ENCODE measurements around the gene CST11.

CST11 gene

GRCh38 chr20:23488996-23489395 is 36.3 kb upstream of the CST11 start:
- no peaks in the 10 kb centered on the region for H3K79me2 ChIP-seq (ENCODE audit: control insufficient read depth, low read length)
- TF ChIP-seq EZH2phosphoT487 (IDR thresholded peaks at IDR 0.05; ENCODE audit: borderline replicate concordance, low read length): no peak
- TF ChIP-seq CTCF (IDR thresholded peaks at IDR 0.05; ENCODE audit: low read depth, low read length, poor library complexity, severe bottlenecking): no peak
- H3K9me2 ChIP-seq (replicated peaks; ENCODE audit: control insufficient read depth, low read length): no peaks in the 10 kb centered on the region
- H3K4me3 ChIP-seq (ENCODE audit: low read length): no peak overlapping the region
- no peak overlapping the region for H3K4me2 ChIP-seq (ENCODE audit: low read length)
- no peaks in the 10 kb centered on the region for H4K20me1 ChIP-seq (ENCODE audit: control insufficient read depth, insufficient read depth, low read depth, low read length)
- H3K36me3 ChIP-seq (ENCODE audit: control insufficient read depth, low read length): no peaks in the 10 kb centered on the region
- H3F3A ChIP-seq (ENCODE audit: control insufficient read depth, insufficient read depth): no peaks in the 10 kb centered on the region
- no peaks in the 10 kb centered on the region; the same call in 1 of the 2 replicates for H3K27me3 ChIP-seq (ENCODE audit: control insufficient read depth, low read length)
- H3K4me1 ChIP-seq (ENCODE audit: control insufficient read depth, low read length): no peaks in the 10 kb centered on the region
- H3K27ac ChIP-seq (ENCODE audit: low read depth, low read length): no peak overlapping the region
- H3K9me3 ChIP-seq (ENCODE audit: control insufficient read depth, insufficient read depth, low read length): no peaks in the 10 kb centered on the region

GRCh38 chr20:23488470-23488869 is 35.8 kb upstream of the CST11 start:
- no peaks in the 10 kb centered on the region for H3K79me2 ChIP-seq (ENCODE audit: control insufficient read depth, low read length)
- H3K4me3 ChIP-seq (ENCODE audit: low read length): no peak overlapping the region
- no peaks in the 10 kb centered on the region for H4K20me1 ChIP-seq (ENCODE audit: control insufficient read depth, insufficient read depth, low read depth, low read length)
- TF ChIP-seq CTCF (IDR thresholded peaks at IDR 0.05; ENCODE audit: low read depth, low read length, poor library complexity, severe bottlenecking) (no peak), EZH2phosphoT487 (IDR thresholded peaks at IDR 0.05; ENCODE audit: borderline replicate concordance, low read length) (no peak)
- H3K36me3 ChIP-seq (ENCODE audit: control insufficient read depth, low read length): no peaks in the 10 kb centered on the region
- no peaks in the 10 kb centered on the region for H3K9me2 ChIP-seq (replicated peaks; ENCODE audit: control insufficient read depth, low read length)
- no peaks in the 10 kb centered on the region for H3K4me1 ChIP-seq (ENCODE audit: control insufficient read depth, low read length)
- no peaks in the 10 kb centered on the region; the same call in 1 of the 2 replicates for H3K27me3 ChIP-seq (ENCODE audit: control insufficient read depth, low read length)
- no peak overlapping the region for H3K27ac ChIP-seq (ENCODE audit: low read depth, low read length)
- no peaks in the 10 kb centered on the region for H3K9me3 ChIP-seq (ENCODE audit: control insufficient read depth, insufficient read depth, low read length)
- no peaks in the 10 kb centered on the region for H3F3A ChIP-seq (ENCODE audit: control insufficient read depth, insufficient read depth)
- H3K4me2 ChIP-seq (ENCODE audit: low read length): no peak overlapping the region

GRCh38 chr20:23484081-23484480 is 31.4 kb upstream of the CST11 start:
- no peaks in the 10 kb centered on the region for H4K20me1 ChIP-seq (ENCODE audit: control insufficient read depth, insufficient read depth, low read depth, low read length)
- no peaks in the 10 kb centered on the region for H3K36me3 ChIP-seq (ENCODE audit: control insufficient read depth, low read length)
- H3K4me2 ChIP-seq (ENCODE audit: low read length): no peak overlapping the region
- no peaks in the 10 kb centered on the region for H3K79me2 ChIP-seq (ENCODE audit: control insufficient read depth, low read length)
- no peak for TF ChIP-seq EZH2phosphoT487 (IDR thresholded peaks at IDR 0.05; ENCODE audit: borderline replicate concordance, low read length)
- no peak for TF ChIP-seq CTCF (IDR thresholded peaks at IDR 0.05; ENCODE audit: low read depth, low read length, poor library complexity, severe bottlenecking)
- no peaks in the 10 kb centered on the region for H3K9me2 ChIP-seq (replicated peaks; ENCODE audit: control insufficient read depth, low read length)
- no peaks in the 10 kb centered on the region; the same call in 1 of the 2 replicates for H3K27me3 ChIP-seq (ENCODE audit: control insufficient read depth, low read length)
- no peak overlapping the region for H3K4me3 ChIP-seq (ENCODE audit: low read length)
- no peaks in the 10 kb centered on the region for H3K4me1 ChIP-seq (ENCODE audit: control insufficient read depth, low read length)
- no peak overlapping the region for H3K27ac ChIP-seq (ENCODE audit: low read depth, low read length)
- H3F3A ChIP-seq (ENCODE audit: control insufficient read depth, insufficient read depth): no peaks in the 10 kb centered on the region
- no peaks in the 10 kb centered on the region for H3K9me3 ChIP-seq (ENCODE audit: control insufficient read depth, insufficient read depth, low read length)

All from DOHH2 (cell line).